HEK293T (cell line): ENCODE data around the gene MSX2.

Experiments used
- CTCF ChIA-PET: fragments of 350-600 bp; formaldehyde crosslinking; extraction: SDS; loops from one replicate; lab custom pipeline; 2021; ENCODE audit warnings: antibody characterized with exemption, inconsistent platforms; lab: Yijun Ruan, JAX
- POLR2A ChIA-PET: fragments of 350-600 bp; formaldehyde crosslinking; extraction: SDS; loops from one replicate; lab custom pipeline; 2020; ENCODE audit warnings: antibody characterized with exemption, inconsistent platforms; lab: Yijun Ruan, JAX
- DNase-seq: peaks from one replicate; pipeline ENCODE4 v3.0.0; 2012; ENCODE audit warnings: mixed read lengths; ENCODE audit errors: extremely low spot score
- ARNT ChIP-seq: fragments of 450-650 bp; IDR thresholded peaks from 2 replicates; pipeline ENCODE4 v1.6.1; 2017; ENCODE audit warnings: mild to moderate bottlenecking
- BHLHE40 ChIP-seq: fragments of 450-650 bp; IDR thresholded peaks from 2 replicates; pipeline ENCODE4 v1.6.1; 2016; ENCODE audit warnings: mild to moderate bottlenecking, moderate library complexity, borderline replicate concordance
- CTBP1 ChIP-seq: fragments of 450-650 bp; IDR thresholded peaks from 2 replicates; pipeline ENCODE4 v1.6.1; 2016; ENCODE audit warnings: borderline replicate concordance
- ELF4 ChIP-seq: fragments of 450-650 bp; IDR thresholded peaks from 2 replicates; pipeline ENCODE4 v1.6.1; 2017; ENCODE audit warnings: antibody characterized with exemption
- FOXA1 ChIP-seq: fragments of 450-650 bp; IDR thresholded peaks from 2 replicates; pipeline ENCODE4 v1.6.1; 2016; ENCODE audit warnings: mild to moderate bottlenecking
- FOXK2 ChIP-seq: fragments of 450-650 bp; IDR thresholded peaks from 2 replicates; pipeline ENCODE4 v1.6.1; 2016; ENCODE audit warnings: mild to moderate bottlenecking
- FOXM1 ChIP-seq: fragments of 450-650 bp; IDR thresholded peaks from 2 replicates; pipeline ENCODE4 v1.6.1; 2017; ENCODE audit warnings: mild to moderate bottlenecking, borderline replicate concordance
- HDGF ChIP-seq: fragments of 450-650 bp; IDR thresholded peaks from 2 replicates; pipeline ENCODE4 v1.6.1; 2017; ENCODE audit warnings: antibody characterized with exemption, borderline replicate concordance
- L3MBTL2 ChIP-seq: fragments of 450-650 bp; conservative IDR thresholded peaks from 2 replicates; pipeline ENCODE4 v1.6.1; 2016; ENCODE audit warnings: mild to moderate bottlenecking
- LEF1 ChIP-seq: fragments of 450-650 bp; IDR thresholded peaks from 2 replicates; pipeline ENCODE4 v1.6.1; 2017; ENCODE audit warnings: mild to moderate bottlenecking, borderline replicate concordance
- NFRKB ChIP-seq: fragments of 450-650 bp; IDR thresholded peaks from 2 replicates; pipeline ENCODE4 v1.6.1; 2016; ENCODE audit warnings: mild to moderate bottlenecking, moderate library complexity
- PKNOX1 ChIP-seq: fragments of 450-650 bp; IDR thresholded peaks from 2 replicates; pipeline ENCODE4 v1.6.1; 2016
- SP1 ChIP-seq: fragments of 450-650 bp; IDR thresholded peaks from 2 replicates; pipeline ENCODE4 v1.6.1; 2017
- SUZ12 ChIP-seq: fragments of 450-650 bp; IDR thresholded peaks from 2 replicates; pipeline ENCODE4 v1.6.1; 2016; ENCODE audit warnings: mild to moderate bottlenecking
- TARDBP ChIP-seq: fragments of 450-650 bp; IDR thresholded peaks from 2 replicates; pipeline ENCODE4 v1.6.1; 2016
- ZNF384 ChIP-seq: fragments of 450-650 bp; IDR thresholded peaks from 2 replicates; pipeline ENCODE4 v1.6.1; 2016

Gene MSX2

GRCh38 chr5:174736777-174737176 is 12.4 kb downstream of the MSX2 start:
- TF ChIP-seq HDGF, result no peak
- no peak for TF ChIP-seq ARNT
- no peak for TF ChIP-seq CTBP1
- TF ChIP-seq TARDBP, result no peak
- TF ChIP-seq SP1, result no peak
- TF ChIP-seq L3MBTL2, result no peak
- no peak for TF ChIP-seq ZNF384
- no peak for TF ChIP-seq PKNOX1
- ChIA-PET POLR2A (interaction anchor here (0.6 to 1.0 kb wide), 3 partner anchors 15 to 226 kb away, joined by 3 to 4 read pairs (median 4); no protein-coding TSS in a partner anchor), CTCF (interaction anchor here (0.7 to 1.4 kb wide), 6 partner anchors 10 to 327 kb away, joined by 3 to 15 read pairs (median 4); no protein-coding TSS in a partner anchor)
- no peak for DNase-seq

DNA sequence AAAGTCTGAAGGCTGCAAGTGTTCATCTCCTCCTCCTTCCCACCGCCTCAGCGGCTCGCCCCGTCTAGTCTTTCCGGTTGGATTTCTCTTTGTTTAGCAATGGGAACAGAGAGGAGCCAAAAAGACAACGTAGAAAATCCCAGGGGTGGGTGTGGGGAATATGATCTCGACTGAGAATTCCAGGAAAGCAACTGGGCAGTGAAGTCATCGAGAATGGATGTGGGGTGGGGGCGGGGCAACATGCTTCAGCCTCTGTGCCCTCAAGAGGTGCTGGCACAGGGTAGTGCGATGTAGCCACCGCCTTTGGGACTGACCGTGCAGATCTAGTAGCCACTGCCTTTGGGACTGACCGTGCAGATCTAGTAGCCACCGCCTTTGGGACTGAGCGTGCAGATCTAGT is 12.9 kb downstream of the MSX2 start:
- TF ChIP-seq TARDBP, result no peak
- no peak for TF ChIP-seq ZNF384
- TF ChIP-seq L3MBTL2, result no peak
- no peak for TF ChIP-seq FOXK2
- TF ChIP-seq FOXA1, result no peak
- TF ChIP-seq SUZ12, result no peak
- no peak for TF ChIP-seq CTBP1
- ChIA-PET CTCF (interaction anchor here (1.3 to 1.4 kb wide), 3 partner anchors 312 to 322 kb away, joined by 3 to 15 read pairs (median 4); no protein-coding TSS in a partner anchor), POLR2A (interaction anchor here (0.6 to 0.9 kb wide), 2 partner anchors 40 to 226 kb away, joined by 3 to 4 read pairs; no protein-coding TSS in a partner anchor)
- DNase-seq, result no peak

- ChIA-PET POLR2A (no interaction called here), CTCF (no interaction called here)
- no peak for DNase-seq
- TF ChIP-seq HDGF (no peak), FOXM1 (no peak), LEF1 (no peak)
These were observed 17.0 kb downstream of the MSX2 start for GRCh38 chr5:174741352-174741751.

DNA sequence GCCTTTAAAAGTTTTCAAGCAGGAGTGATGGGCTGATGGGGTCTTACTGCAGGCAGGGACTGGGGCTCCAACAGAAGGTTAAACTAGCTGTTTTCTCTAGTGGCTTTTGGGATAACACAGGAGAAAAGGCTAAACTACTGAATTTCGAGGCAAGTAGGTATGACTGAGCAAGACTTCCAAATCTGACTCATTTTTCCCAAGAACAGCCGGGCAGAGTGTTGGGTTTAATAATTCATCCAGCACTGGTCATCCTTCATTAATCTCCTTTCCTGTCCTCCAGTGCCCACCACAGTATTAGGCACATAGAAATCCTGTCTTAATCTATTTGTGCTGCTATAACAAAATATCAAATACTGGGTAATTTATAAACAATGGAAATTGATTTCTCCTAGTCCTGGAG is 20.5 kb downstream of the MSX2 start:
- ChIA-PET CTCF (no interaction called here), POLR2A (no interaction called here)
- TF ChIP-seq HDGF (no peak), ZNF384 (no peak), FOXA1 (no peak), ARNT (no peak), CTBP1 (no peak), SUZ12 (no peak)
- DNase-seq, result no peak

- no peak for TF ChIP-seq FOXM1
- TF ChIP-seq HDGF, result no peak
- CTCF ChIA-PET, result no interaction called here
- no peak for DNase-seq
- POLR2A ChIA-PET, result no interaction called here
These were observed 21.3 kb downstream of the MSX2 start for GRCh38 chr5:174745590-174746103.

DNA sequence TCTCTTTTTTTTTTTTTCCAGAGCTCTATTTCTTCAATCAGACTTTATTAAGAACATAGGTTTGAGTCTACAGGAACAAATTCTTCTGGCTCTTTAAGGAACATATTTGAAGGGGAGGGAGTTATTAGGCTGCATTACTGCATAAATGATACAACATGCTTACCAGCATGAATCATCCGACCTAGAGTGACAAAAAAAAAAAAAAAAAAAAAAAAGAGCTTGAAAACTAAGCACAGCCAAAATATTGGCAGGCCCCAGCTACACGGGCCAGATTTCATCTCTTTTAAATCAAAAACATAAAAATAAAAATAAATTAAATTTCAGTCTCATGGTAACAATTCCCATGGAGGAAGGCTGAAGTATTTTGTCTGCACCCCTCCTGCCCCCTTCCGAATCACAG is 26.3 kb downstream of the MSX2 start:
- no peak for TF ChIP-seq SUZ12
- no peak for TF ChIP-seq NFRKB
- 0 out of 2 replicates have a peak, but pooled peaks have one; percentile 52 for TF ChIP-seq ZNF384
- no peak for DNase-seq
- ChIA-PET CTCF (interaction anchor here (0.6 to 2.0 kb wide), 4 partner anchors 9 to 331 kb away, joined by 3 to 5 read pairs (median 4); no protein-coding TSS in a partner anchor), POLR2A (interaction anchor here (0.7 to 1.8 kb wide), 8 partner anchors 8 to 218 kb away, joined by 3 to 13 read pairs (median 4); no protein-coding TSS in a partner anchor)

GRCh38 chr5:174751154-174752000 is 27.0 kb downstream of the MSX2 start:
- DNase-seq, result peak; percentile 60
- TF ChIP-seq L3MBTL2 (peak; percentile 57), FOXA1 (no peak), SUZ12 (no peak), FOXM1 (no peak), SP1 (no peak), LEF1 (no peak)
- POLR2A ChIA-PET, result interaction anchor here (0.6 to 1.8 kb wide), 11 partner anchors 8 to 1135 kb away, joined by 3 to 13 read pairs (median 4); partner anchors contain the start of gene BOD1
- CTCF ChIA-PET, result interaction anchor here (0.6 to 2.0 kb wide), 5 partner anchors 8 to 332 kb away, joined by 3 to 5 read pairs (median 4); no protein-coding TSS in a partner anchor

- TF ChIP-seq L3MBTL2 (no peak), TARDBP (no peak), FOXA1 (no peak), NFRKB (no peak), ELF4 (no peak), BHLHE40 (no peak), ARNT (no peak), LEF1 (no peak)
- no peak for DNase-seq
- ChIA-PET POLR2A (interaction anchor here (0.6 to 1.8 kb wide), 7 partner anchors 16 to 1136 kb away, joined by 3 to 13 read pairs (median 4); partner anchors contain the start of gene BOD1), CTCF (interaction anchor here (0.9 to 2.0 kb wide), 2 partner anchors 8 to 299 kb away, joined by 4 read pairs; no protein-coding TSS in a partner anchor)
These were observed 27.7 kb downstream of the MSX2 start for GRCh38 chr5:174752121-174752520.
